ENCODE data around the gene IL17A. TPM values are rescaled to one million over a fixed set of nuclear protein-coding genes. Genes with fewer than 3 reads are reported as not detected.
A peak's percentile ranks its signal among the peaks of the same experiment; 100 is the strongest.

Gene IL17A
- total and polyA plus RNA-seq, 5 donors from 2014 or later = 0.17 to 0.25 TPM; not detected in 3

DNA sequence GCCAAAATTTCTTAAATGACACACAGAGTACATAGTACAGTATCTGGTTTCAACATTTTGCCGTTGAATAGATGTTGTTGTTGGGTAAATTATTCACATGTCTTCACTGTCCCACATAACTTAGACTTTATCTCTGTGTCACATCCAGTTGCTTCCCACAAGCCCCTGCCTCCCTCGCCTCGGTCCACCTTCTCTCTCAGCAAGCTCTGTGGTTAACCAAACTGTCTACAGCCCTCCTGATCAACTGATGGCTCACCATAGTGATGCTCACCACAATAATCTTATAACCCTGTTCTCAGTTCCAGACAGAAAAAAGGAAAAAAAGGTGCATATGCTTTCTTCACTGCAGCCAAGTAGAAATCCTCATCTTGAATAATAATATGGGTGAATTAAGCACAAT lies 35.1 kb downstream of the IL17A start:
- DNase-seq (no peak), ATAC-seq (ENCODE audit: low read depth in 2 of 2) (peak in 1 of 2 donors; percentile 40)
- Mint-ChIP-seq H3K27ac (no peak overlapping the region), H3K4me1 (peaks cover 0 to 2% (median 0%) of the 10 kb centered on the region in 4 donors), H3K36me3 (no peaks in the 10 kb centered on the region), H3K9me3 (peaks cover 0 to 1% (median 0%) of the 10 kb centered on the region in 7 donors), H3K4me3 (no peak overlapping the region), H3K27me3 (peaks cover 14% of the 10 kb centered on the region)
- H3K4me1 ChIP-seq (ENCODE audit: control insufficient read depth, insufficient read depth, low read length, poor library complexity, severe bottlenecking) = no peaks in the 10 kb centered on the region
- no peak overlapping the region for H3K27ac ChIP-seq (ENCODE audit: insufficient read depth, low read length, poor library complexity, severe bottlenecking)
- no peak overlapping the region for H3K4me3 ChIP-seq (ENCODE audit: low read depth, low read length)
- H3K9me3 ChIP-seq (ENCODE audit: control insufficient read depth in 2 of 2, low read length in 2 of 2) = no peaks in the 10 kb centered on the region
- H3K36me3 ChIP-seq (ENCODE audit: control insufficient read depth, insufficient read depth, low read length) = no peaks in the 10 kb centered on the region
- H3K27me3 ChIP-seq (ENCODE audit: control insufficient read depth, insufficient read depth, low read length) = no peaks in the 10 kb centered on the region

DNA sequence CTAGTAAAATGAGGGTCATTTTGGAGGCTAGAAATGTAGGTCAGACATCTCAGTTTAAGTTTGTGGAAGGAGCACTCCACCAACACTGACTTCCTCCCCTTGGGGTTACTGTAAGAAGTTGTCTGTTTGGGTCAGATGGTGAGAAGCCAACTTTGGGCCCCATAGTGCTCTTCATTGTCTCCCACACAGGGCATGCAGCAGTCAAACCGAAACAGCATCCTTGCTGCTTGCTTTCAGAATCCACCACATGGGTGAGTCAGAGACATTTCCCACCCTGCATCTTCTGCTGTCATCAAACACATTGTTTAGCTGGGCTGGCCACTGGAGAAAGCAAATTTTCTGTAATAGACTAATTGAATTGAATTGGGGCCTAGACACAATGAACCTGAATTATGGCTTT lies 41.3 kb downstream of the IL17A start:
- H3K4me1 Mint-ChIP-seq = peaks cover 0 to 13% (median 9%) of the 10 kb centered on the region in 4 donors
- no peak overlapping the region for H3K4me3 ChIP-seq (ENCODE audit: low read depth, low read length)
- no peaks in the 10 kb centered on the region for H3K36me3 Mint-ChIP-seq
- H3K27me3 Mint-ChIP-seq = peaks cover 10% of the 10 kb centered on the region
- no peaks in the 10 kb centered on the region for H3K9me3 Mint-ChIP-seq
- H3K27me3 ChIP-seq (ENCODE audit: control insufficient read depth, insufficient read depth, low read length) = no peaks in the 10 kb centered on the region
- ATAC-seq (ENCODE audit: low read depth in 2 of 2) (peak; percentile 37 to 48), DNase-seq (peak in 1 of 3 donors; percentile 66)
- H3K9me3 ChIP-seq (ENCODE audit: control insufficient read depth in 2 of 2, low read length in 2 of 2) = no peaks in the 10 kb centered on the region
- no peak overlapping the region for H3K4me3 Mint-ChIP-seq
- no peaks in the 10 kb centered on the region for H3K4me1 ChIP-seq (ENCODE audit: control insufficient read depth, insufficient read depth, low read length, poor library complexity, severe bottlenecking)
- H3K27ac Mint-ChIP-seq = no peak overlapping the region
- no peak overlapping the region for H3K27ac ChIP-seq (ENCODE audit: insufficient read depth, low read length, poor library complexity, severe bottlenecking)
- H3K36me3 ChIP-seq (ENCODE audit: control insufficient read depth, insufficient read depth, low read length) = no peaks in the 10 kb centered on the region

DNA sequence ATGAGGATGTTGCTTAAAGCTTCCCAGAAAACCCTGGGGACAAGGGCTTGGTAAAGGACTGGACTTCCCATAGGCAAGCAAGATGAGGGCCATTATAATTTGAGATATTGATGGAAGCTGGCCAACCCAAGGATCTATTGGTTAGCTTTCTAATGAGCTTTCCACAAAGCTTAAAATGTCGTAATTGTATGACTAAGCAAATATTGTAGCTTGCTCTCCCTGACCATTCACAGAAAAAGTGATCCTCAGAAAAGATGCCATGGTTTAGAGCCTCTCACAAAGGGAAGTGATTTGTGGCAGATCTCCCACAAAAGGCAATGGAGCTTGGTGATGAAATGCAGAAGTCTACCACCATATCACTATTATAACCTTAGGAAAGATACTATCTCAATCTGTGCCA lies 44.5 kb downstream of the IL17A start:
- Histone ChIP-seq H3K27ac (ENCODE audit: insufficient read depth, low read length, poor library complexity, severe bottlenecking) (no peak overlapping the region), H3K9me3 (ENCODE audit: control insufficient read depth in 2 of 2, low read length in 2 of 2) (no peaks in the 10 kb centered on the region), H3K4me3 (ENCODE audit: low read depth, low read length) (no peak overlapping the region), H3K4me1 (ENCODE audit: control insufficient read depth, insufficient read depth, low read length, poor library complexity, severe bottlenecking) (no peaks in the 10 kb centered on the region), H3K36me3 (ENCODE audit: control insufficient read depth, insufficient read depth, low read length) (no peaks in the 10 kb centered on the region), H3K27me3 (ENCODE audit: control insufficient read depth, insufficient read depth, low read length) (peaks cover 4% of the 10 kb centered on the region)
- Mint-ChIP-seq H3K9me3 (no peaks in the 10 kb centered on the region), H3K27ac (no peak overlapping the region), H3K4me3 (no peak overlapping the region), H3K27me3 (peaks cover 6% of the 10 kb centered on the region), H3K36me3 (no peaks in the 10 kb centered on the region), H3K4me1 (peaks cover 0 to 13% (median 9%) of the 10 kb centered on the region in 4 donors)
- no peak for DNase-seq
- no peak for ATAC-seq (ENCODE audit: low read depth in 2 of 2)

DNA sequence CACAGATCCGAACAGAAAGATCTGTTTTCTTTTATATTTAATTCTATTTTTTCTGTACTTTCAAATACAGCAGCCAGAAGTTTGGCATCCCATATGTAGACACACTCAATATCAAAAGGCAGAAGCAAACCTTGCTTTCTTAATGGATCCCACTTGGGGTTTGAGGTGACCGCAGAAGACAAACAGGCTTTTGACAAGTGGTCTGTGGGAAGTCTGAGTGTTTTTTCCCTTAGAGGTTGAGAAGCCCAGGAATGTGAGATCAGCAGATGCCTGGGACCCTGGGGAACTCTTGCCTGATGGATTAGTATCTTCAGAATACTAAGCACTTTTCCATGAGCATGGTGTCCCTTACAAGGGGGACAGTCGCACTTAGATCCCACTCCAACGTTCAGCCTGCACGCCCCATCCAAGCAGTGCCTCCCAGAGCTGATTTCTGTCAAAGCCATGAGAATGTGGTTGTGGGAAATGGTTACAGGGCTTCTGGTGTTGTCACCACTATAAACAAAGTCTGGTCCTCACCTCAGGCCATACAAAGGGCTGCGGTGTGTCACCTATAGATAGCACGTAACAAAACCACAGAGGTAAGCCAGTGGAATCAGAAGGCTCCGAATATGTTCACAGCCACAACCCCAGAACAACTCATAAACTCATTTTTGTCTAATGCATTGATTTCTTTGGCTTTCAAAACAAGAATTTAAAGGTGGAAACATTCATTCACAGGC lies 45.4 kb downstream of the IL17A start:
- no peaks in the 10 kb centered on the region for H3K4me1 ChIP-seq (ENCODE audit: control insufficient read depth, insufficient read depth, low read length, poor library complexity, severe bottlenecking)
- DNase-seq = no peak
- H3K4me1 Mint-ChIP-seq = peaks cover 0 to 13% (median 9%) of the 10 kb centered on the region in 4 donors

DNA sequence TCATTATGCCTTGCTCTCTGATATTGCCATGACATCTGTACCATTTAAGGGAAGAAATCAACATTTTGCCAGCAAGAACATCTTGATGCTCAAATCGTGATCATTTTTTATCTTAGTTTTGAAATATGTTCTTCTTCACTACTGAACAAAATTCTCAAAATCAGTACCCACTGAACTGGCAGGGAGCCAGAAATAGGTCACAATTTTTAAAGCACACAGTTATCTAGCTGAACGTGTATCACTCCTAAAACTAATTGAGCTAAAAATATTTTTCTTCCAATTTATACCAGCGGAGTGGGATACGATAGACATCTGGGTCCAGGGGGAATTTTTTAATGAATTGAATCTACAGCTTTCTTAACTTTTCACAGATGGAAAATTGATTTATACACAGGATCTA lies 46.8 kb downstream of the IL17A start:
- peaks cover 9% of the 10 kb centered on the region for H3K27me3 ChIP-seq (ENCODE audit: control insufficient read depth, insufficient read depth, low read length)
- Mint-ChIP-seq H3K27me3 (peaks cover 7% of the 10 kb centered on the region), H3K4me1 (peaks cover 0 to 2% (median 1%) of the 10 kb centered on the region in 4 donors), H3K9me3 (no peaks in the 10 kb centered on the region), H3K27ac (no peak overlapping the region), H3K4me3 (no peak overlapping the region), H3K36me3 (no peaks in the 10 kb centered on the region)
- H3K4me3 ChIP-seq (ENCODE audit: low read depth, low read length) = no peak overlapping the region
- ATAC-seq (ENCODE audit: low read depth in 2 of 2) (no peak), DNase-seq (no peak)
- H3K9me3 ChIP-seq (ENCODE audit: control insufficient read depth in 2 of 2, low read length in 2 of 2) = no peaks in the 10 kb centered on the region
- no peaks in the 10 kb centered on the region for H3K4me1 ChIP-seq (ENCODE audit: control insufficient read depth, insufficient read depth, low read length, poor library complexity, severe bottlenecking)
- H3K36me3 ChIP-seq (ENCODE audit: control insufficient read depth, insufficient read depth, low read length) = no peaks in the 10 kb centered on the region
- no peak overlapping the region for H3K27ac ChIP-seq (ENCODE audit: insufficient read depth, low read length, poor library complexity, severe bottlenecking)

More for the DNA sequence above, 45.4 kb downstream of the IL17A start:
- H3K27ac Mint-ChIP-seq = no peak overlapping the region
- H3K9me3 ChIP-seq (ENCODE audit: control insufficient read depth in 2 of 2, low read length in 2 of 2) = no peaks in the 10 kb centered on the region
- H3K4me3 Mint-ChIP-seq = no peak overlapping the region
- ATAC-seq (ENCODE audit: low read depth in 2 of 2) = no peak
- H3K27me3 ChIP-seq (ENCODE audit: control insufficient read depth, insufficient read depth, low read length) = peaks cover 9% of the 10 kb centered on the region
- peaks cover 7% of the 10 kb centered on the region for H3K27me3 Mint-ChIP-seq
- no peaks in the 10 kb centered on the region for H3K36me3 Mint-ChIP-seq
- no peak overlapping the region for H3K4me3 ChIP-seq (ENCODE audit: low read depth, low read length)
- no peaks in the 10 kb centered on the region for H3K9me3 Mint-ChIP-seq
- no peaks in the 10 kb centered on the region for H3K36me3 ChIP-seq (ENCODE audit: control insufficient read depth, insufficient read depth, low read length)
- no peak overlapping the region for H3K27ac ChIP-seq (ENCODE audit: insufficient read depth, low read length, poor library complexity, severe bottlenecking)

DNA sequence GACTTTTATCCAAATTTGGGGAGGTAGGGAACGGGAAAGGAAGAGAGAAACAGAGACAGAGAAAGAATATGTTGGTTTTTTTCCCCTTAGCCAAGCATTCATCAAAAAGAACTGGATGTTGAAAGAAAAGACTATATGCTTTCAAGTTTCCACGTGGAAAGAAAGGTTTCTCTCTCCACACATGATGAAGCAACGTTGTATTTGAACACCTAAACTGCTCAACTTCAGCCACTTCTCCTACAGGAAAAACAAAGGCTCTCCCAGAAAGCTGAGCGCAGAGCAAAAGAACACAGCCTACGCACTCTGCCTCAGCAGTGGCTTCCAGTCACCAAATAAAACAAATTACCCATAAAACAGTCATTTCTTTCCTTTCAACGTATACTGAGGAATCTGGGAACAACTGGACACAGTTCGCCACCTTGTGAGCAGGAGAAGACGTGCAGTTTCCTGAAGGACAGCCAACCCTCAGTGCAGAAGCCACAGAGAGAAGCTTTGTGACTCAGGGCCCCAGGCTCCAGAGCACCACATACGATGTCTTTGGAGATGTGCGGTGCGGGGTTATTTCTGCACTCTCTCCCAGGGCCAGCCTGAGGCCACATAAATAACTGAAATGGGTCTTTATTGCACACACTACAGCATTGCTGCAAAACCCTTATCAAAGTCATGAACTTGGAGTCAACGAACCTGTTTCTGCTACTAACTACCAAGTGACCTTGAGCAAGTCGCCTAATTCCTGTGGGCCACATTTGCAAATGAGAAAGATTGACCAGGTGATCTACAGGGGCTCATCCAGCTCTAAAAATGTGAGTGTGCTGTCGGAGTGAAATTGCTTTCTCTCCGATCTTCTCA lies 48.0 kb downstream of the IL17A start:
- Mint-ChIP-seq H3K4me1 (no peaks in the 10 kb centered on the region), H3K36me3 (no peaks in the 10 kb centered on the region), H3K4me3 (no peak overlapping the region), H3K27ac (no peak overlapping the region), H3K27me3 (peaks cover 7% of the 10 kb centered on the region), H3K9me3 (no peaks in the 10 kb centered on the region)
- Histone ChIP-seq H3K4me3 (ENCODE audit: low read depth, low read length) (no peak overlapping the region), H3K9me3 (ENCODE audit: control insufficient read depth in 2 of 2, low read length in 2 of 2) (no peaks in the 10 kb centered on the region), H3K4me1 (ENCODE audit: control insufficient read depth, insufficient read depth, low read length, poor library complexity, severe bottlenecking) (no peaks in the 10 kb centered on the region), H3K36me3 (ENCODE audit: control insufficient read depth, insufficient read depth, low read length) (no peaks in the 10 kb centered on the region), H3K27ac (ENCODE audit: insufficient read depth, low read length, poor library complexity, severe bottlenecking) (no peak overlapping the region), H3K27me3 (ENCODE audit: control insufficient read depth, insufficient read depth, low read length) (peaks cover 9% of the 10 kb centered on the region)
- no peak for ATAC-seq (ENCODE audit: low read depth in 2 of 2)
- DNase-seq = peak in 1 of 3 donors; percentile 4

All from CD4-positive, CD25-positive, alpha-beta regulatory T cell (primary cell).